Natural killer cell treated with Interleukin-12 subunit alpha and Interleukin-12 subunit beta and Interleukin-15 and Interleukin-18, amount 100 ng/mL, for 72 hours (primary cell): Measurements from ENCODE around the gene MAP2K7. TPM values are rescaled to one million over a fixed set of nuclear protein-coding genes. Genes with fewer than 3 reads are reported as not detected.
"Not testable (repeated sequence)": the region's sequence is repeated elsewhere in the genome, so short reads cannot be mapped to it uniquely, and the experiment has no call there.

Experiments
- ATAC-seq, 2 donors: fragments of 150-1000 bp; cut with Tn5 transposase in 1 of 2; sonication (Bioruptor Pico), chemical (Tn5 transposase) in 1 of 2; 2 replicates each; pipeline ENCODE4 v1.10.0; 2021
- DNase-seq: peaks from one replicate; pipeline ENCODE4 v3.0.0; 2022; ENCODE audit warnings: low spot score
- H3K27ac Mint-ChIP-seq, 2 donors: 1 replicate in 1 of 2; 2 replicates in 1 of 2; pipeline ENCODE4 v1.8.0; 2022; ENCODE audit warnings: mixed read lengths in 2 of 2, mild to moderate bottlenecking in 1 of 2, moderate library complexity in 1 of 2
- H3K27me3 Mint-ChIP-seq, 2 donors: 1 replicate in 1 of 2; 2 replicates in 1 of 2; pipeline ENCODE4 v1.8.0; 2022; ENCODE audit warnings: mixed read lengths in 2 of 2
- H3K36me3 Mint-ChIP-seq: one replicate; pipeline ENCODE4 v1.8.0; 2022; ENCODE audit warnings: mixed read lengths
- H3K4me1 Mint-ChIP-seq, 2 donors: 1 replicate in 1 of 2; 2 replicates in 1 of 2; pipeline ENCODE4 v1.8.0; 2022; ENCODE audit warnings: low read depth in 2 of 2, mixed read lengths in 2 of 2, mild to moderate bottlenecking in 1 of 2
- H3K4me3 Mint-ChIP-seq: one replicate; pipeline ENCODE4 v1.8.0; 2022; ENCODE audit warnings: mixed read lengths
- H3K9me3 Mint-ChIP-seq: 2 replicates; pipeline ENCODE4 v1.8.0; 2022; ENCODE audit warnings: mixed read lengths
- total RNA-seq, 2 donors: library from RNA; stranded (reverse); gene quantifications; one replicate each; pipeline ENCODE4 v1.2.3, GENCODE V29; 2022

MAP2K7 gene
- total RNA-seq, 2 donors from 2014 or later: 45.2 to 47.1 TPM

DNA sequence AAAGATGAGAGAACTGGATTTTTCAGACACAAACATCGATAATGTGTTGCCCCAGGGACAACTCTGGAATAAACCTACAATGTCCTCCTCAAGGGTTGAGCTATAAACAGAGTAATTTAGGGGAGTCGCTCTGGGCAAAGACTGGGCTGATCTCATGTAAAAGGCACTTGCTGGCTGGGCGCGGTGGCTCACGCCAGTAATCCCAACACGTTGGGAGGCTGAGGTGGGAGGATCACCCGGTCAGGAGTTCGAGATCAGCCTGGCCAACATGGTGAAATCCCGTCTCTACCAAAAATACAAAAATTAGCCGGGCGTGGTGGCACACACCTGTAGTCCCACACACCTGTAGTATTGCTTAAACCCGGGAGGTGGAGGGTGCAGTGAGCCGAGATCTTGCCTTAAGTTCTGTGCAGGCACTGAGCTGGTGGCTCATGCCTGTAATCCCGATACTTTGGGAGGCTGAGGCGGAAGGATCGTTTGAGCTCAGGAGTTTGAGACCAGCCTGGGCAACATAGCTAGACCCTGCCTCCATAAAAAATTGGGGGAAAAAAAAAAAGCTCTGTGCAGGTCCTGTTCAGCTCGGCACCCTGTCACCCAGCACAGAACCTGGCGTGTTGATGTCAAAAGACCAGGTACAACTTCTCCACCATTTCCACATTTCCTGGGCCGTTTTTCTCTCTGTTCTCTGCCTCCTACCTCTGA is 38.4 kb downstream of the MAP2K7 start:
- no peak for DNase-seq
- no peaks in the 10 kb centered on the region for H3K27me3 Mint-ChIP-seq
- ATAC-seq: no peak
- no peaks in the 10 kb centered on the region for H3K9me3 Mint-ChIP-seq
- H3K27ac Mint-ChIP-seq: peak overlapping the region in 1 of 2 donors; percentile 92
- peaks cover 6% of the 10 kb centered on the region for H3K36me3 Mint-ChIP-seq
- H3K4me3 Mint-ChIP-seq: peak overlapping the region; percentile 97
- peaks cover 23 to 25% of the 10 kb centered on the region in 2 donors for H3K4me1 Mint-ChIP-seq

DNA sequence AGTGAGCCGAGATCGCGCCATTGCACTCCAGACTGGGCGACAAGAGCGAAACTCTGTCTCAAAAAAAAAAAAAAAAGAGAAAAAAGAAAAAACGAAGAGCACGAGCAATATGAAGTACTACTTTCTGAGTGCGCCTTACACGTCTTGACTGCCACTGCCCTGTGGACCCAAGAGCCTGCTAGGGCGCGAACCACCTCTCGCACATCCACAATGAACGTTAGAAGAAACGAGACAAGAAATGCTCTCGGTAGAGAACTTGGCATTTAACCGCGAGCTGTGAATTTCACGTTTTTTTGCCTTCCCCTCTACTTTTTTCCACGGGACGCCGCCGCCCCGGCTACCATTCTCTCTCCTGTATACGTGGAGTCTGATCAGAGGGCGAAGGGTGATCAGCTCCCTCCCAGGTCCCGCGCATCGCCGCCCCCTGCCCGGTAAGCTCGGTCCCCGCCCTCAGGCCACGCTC is 39.3 kb downstream of the MAP2K7 start:
- peaks cover 23 to 25% of the 10 kb centered on the region in 2 donors for H3K4me1 Mint-ChIP-seq
- no peaks in the 10 kb centered on the region for H3K27me3 Mint-ChIP-seq
- no peaks in the 10 kb centered on the region for H3K9me3 Mint-ChIP-seq
- peak overlapping the region; percentile 97 for H3K4me3 Mint-ChIP-seq
- DNase-seq (no peak), ATAC-seq (peak in 1 of 2 donors; percentile 9)
- peaks cover 6% of the 10 kb centered on the region for H3K36me3 Mint-ChIP-seq
- H3K27ac Mint-ChIP-seq: peak overlapping the region; percentile 88 to 92

DNA sequence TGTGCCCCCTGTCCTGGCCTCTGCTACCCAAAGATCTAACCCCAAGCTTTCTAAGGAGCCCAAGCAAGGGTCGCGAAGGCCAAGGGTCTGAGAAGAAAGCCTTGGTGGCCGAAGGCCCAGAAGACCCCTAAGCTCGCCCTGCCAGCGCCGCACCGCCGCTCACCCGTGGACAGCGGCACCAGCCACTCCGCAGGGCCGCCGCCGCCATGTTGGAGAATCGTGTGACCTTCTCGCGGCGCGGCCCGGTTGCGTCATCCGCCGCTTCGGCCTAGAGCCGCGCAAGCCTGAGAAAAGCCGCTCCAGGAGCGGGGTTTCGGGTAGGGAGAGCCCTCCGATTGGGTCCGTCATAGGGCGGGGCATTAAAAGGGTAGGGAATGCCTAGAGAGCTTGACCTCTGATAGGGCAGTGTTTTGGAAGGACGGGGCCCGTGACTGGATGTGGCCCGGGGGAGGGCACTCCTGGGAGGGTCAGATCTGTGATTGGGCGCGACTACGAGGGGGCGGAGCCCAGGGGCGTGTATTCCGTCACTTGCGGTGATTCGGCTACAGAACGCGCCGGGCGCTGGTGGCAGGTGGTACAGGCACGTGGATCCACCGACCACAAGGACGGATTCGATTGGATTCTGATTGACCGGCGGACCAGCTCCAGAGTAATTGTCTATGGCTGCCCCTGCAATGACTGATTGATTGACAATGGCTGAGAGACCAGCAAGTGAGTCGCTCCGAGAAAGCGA is 39.9 kb downstream of the MAP2K7 start, which contains the start of gene TIMM44:
TIMM44 (minus strand) TSS at position 223 of the 733 bp plus-strand sequence; CDS start at position 208, 15 bp downstream.
- peak within 1 kb of the TSS; percentile 97 for H3K4me3 Mint-ChIP-seq

DNA sequence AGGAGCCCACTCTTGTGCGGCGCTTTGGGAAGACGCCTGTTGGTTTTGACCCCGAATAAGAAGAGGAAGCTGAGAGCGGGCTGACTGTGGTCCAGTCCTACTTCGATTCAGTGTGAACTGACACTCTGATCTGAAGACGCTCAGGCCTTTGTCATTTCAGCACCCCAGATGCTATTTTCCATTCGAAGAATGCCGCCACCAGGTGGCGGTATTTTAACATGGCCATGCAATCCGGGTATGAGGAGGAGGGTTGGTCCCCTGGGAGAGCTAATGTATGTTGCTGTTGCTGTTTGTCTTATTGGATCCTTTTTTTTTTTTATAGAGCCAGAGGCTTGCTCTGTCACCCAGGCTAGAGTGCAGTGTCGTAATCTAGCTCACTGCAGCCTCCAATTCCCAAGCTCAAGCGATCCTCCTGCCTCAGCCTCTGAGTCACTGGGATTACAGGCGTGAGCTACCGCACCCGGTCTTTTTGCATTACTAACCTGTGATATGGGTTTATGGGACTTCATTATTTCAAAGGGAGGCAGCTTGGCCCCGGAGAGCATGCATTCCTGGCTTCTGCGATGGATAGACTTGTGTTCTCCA is 40.6 kb downstream of the MAP2K7 start:
- no peaks in the 10 kb centered on the region for H3K36me3 Mint-ChIP-seq
- H3K27ac Mint-ChIP-seq: peak overlapping the region; percentile 88 to 92
- DNase-seq (peak; percentile 82), ATAC-seq (peak; percentile 54 to 57)
- H3K27me3 Mint-ChIP-seq: no peaks in the 10 kb centered on the region
- peaks cover 23 to 25% of the 10 kb centered on the region in 2 donors for H3K4me1 Mint-ChIP-seq
- no peaks in the 10 kb centered on the region for H3K9me3 Mint-ChIP-seq
- H3K4me3 Mint-ChIP-seq: peak overlapping the region; percentile 97

More for the DNA sequence above, 39.9 kb downstream of the MAP2K7 start, which contains the start of gene TIMM44:
- no peaks in the 10 kb centered on the region for H3K9me3 Mint-ChIP-seq
- peak within 1 kb of the TSS; percentile 88 to 92 for H3K27ac Mint-ChIP-seq
- ATAC-seq (peak; percentile 99 to 100), DNase-seq (peak; percentile 99)
- H3K4me1 Mint-ChIP-seq: peaks cover 23 to 25% of the 10 kb centered on the region in 2 donors
- peaks cover 5% of the 10 kb centered on the region for H3K36me3 Mint-ChIP-seq
- H3K27me3 Mint-ChIP-seq: no peaks in the 10 kb centered on the region

DNA sequence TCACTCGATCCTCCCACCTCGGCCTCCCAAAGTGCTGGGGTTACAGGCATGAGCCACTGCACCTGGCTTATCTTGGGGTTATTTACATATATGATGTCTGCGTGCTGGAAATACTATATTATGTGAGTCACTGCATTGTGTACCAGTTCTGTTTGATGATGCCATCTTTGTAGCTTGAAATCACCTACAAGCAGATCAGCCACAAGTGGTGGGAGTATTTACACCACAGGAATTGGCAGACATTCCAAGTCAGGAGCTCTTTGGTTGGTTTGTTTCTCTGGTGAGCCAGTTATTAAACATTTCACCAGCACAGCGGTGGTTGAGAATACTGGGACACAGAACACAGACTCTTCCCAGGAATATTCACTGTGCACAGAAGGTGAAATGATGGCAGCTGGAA is 44.3 kb downstream of the MAP2K7 start:
- Mint-ChIP-seq H3K4me1 (peaks cover 16 to 17% of the 10 kb centered on the region in 2 donors), H3K27ac (no peak overlapping the region), H3K4me3 (no peak overlapping the region), H3K9me3 (no peaks in the 10 kb centered on the region), H3K36me3 (no peaks in the 10 kb centered on the region), H3K27me3 (no peaks in the 10 kb centered on the region)
- ATAC-seq (no peak), DNase-seq (no peak)

DNA sequence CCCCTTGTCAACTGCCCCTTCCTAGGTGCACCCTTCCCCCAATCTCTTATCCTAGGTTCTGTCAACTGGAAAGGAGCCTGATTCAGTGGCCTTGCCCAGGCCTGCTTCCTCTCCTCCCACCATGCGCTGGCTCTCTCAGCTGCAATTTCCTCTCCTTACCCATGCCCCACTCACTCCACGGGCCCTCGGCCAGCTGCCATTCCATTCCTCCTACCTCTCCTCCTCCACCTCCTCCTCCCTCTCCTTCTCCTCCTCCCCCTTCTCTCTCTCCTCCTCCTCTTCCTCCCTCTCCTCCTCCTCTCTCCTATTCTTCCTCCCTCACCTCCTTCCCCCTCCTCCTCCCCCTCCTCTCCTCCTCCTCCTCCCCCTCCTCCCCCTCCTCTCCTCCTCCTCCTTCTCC is 49.4 kb downstream of the MAP2K7 start:
- DNase-seq (no peak), ATAC-seq (no peak)
- Mint-ChIP-seq H3K4me3 (no peak overlapping the region), H3K27ac (no peak overlapping the region), H3K9me3 (no peaks in the 10 kb centered on the region), H3K36me3 (no peaks in the 10 kb centered on the region), H3K4me1 (peaks cover 0 to 4% of the 10 kb centered on the region in 2 donors), H3K27me3 (no peaks in the 10 kb centered on the region)

DNA sequence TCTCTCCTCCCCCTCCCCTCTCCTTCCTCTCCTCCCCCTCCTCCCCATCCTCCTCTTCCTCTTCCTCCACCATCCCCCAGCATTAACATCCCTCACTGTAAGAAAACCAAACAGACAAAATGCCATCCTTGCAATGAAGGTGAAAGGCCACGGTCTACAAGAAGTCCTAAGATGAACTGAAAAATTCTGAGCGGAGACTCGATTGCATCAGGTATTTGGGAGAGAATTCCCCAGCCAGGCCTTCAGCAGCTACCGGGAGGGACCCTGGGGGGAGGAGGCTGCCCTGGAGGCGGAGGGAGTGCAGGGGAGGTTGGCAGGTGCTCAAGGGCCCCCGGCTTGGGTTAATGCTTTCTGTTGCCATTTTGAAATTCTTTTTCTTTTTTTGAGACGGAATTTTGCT is 49.9 kb downstream of the MAP2K7 start:
- Mint-ChIP-seq H3K9me3 (no peaks in the 10 kb centered on the region), H3K27me3 (no peaks in the 10 kb centered on the region), H3K4me3 (no peak overlapping the region), H3K36me3 (no peaks in the 10 kb centered on the region), H3K27ac (no peak overlapping the region), H3K4me1 (peaks cover 0 to 4% of the 10 kb centered on the region in 2 donors)
- ATAC-seq (no peak), DNase-seq (no peak)

DNA sequence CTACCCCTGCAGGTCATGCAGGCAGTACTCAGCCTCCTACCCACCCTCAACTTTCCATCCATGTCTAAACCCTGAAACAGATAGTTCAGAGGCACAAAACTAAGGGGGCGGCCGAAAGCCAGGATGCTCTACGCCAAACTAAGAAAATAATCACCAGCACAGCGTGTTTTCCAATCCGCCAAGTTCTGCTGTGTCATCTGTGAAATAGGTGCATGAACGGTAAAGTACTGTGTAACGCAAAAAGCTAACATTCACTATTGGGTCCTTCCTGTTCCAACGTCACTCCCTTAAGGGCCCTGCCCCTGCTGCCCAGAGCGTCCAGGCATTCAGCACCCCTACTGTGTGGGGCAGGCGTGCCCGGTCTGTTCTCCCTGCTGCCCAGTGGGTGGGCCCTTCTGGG is 52.0 kb downstream of the MAP2K7 start:
- ATAC-seq (no peak), DNase-seq (no peak)
- H3K4me3 Mint-ChIP-seq: no peak overlapping the region
- no peaks in the 10 kb centered on the region for H3K36me3 Mint-ChIP-seq
- no peak overlapping the region for H3K27ac Mint-ChIP-seq
- no peaks in the 10 kb centered on the region for H3K9me3 Mint-ChIP-seq
- peaks cover 0 to 4% of the 10 kb centered on the region in 2 donors for H3K4me1 Mint-ChIP-seq
- H3K27me3 Mint-ChIP-seq: no peaks in the 10 kb centered on the region

DNA sequence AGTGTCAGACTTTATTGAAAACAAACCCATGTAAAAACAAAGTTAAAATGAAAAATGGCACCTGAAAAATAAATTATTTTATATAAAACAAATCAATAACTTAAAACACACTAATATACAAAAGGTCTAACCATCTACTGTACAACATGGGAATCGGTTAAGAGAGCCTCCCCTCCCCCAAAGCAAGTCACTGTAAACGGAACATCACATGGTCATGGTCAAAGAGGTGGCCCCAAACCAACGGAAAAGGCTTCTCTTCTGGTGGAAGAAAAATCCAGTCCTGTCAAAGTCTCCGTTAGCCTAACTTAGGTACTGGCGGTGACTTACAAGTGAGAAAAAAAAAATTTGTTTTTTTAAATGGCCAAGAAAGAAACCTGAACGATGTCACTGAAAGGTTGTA is 55.5 kb downstream of the MAP2K7 start:
- DNase-seq: no peak
- Mint-ChIP-seq H3K4me1 (peaks cover 0 to 4% of the 10 kb centered on the region in 2 donors), H3K4me3 (no peak overlapping the region), H3K27ac (no peak overlapping the region), H3K9me3 (no peaks in the 10 kb centered on the region), H3K27me3 (no peaks in the 10 kb centered on the region), H3K36me3 (peaks cover 6% of the 10 kb centered on the region)
- no peak for ATAC-seq

DNA sequence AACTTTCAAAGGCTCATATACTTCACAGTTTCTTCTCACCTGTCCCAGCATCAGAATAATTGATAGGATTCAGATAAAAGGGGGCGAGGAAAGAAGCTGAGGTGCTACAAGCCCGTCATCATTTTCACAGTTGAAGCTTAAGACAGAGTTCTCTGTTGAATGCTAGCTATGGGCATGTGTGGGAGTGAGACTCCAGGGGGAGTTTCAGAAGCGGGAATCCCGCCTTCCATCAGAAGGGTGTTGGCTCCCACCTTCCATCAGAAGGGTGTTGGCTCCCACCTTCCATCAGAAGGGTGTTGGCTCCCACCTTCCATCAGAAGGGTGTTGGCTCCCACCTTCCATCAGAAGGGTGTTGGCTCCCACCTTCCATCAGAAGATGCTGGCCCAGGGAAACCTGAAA is 57.4 kb downstream of the MAP2K7 start:
- not testable (repeated sequence) for ATAC-seq, H3K4me3 Mint-ChIP-seq, H3K27ac Mint-ChIP-seq, H3K4me1 Mint-ChIP-seq, H3K9me3 Mint-ChIP-seq, H3K36me3 Mint-ChIP-seq, DNase-seq, H3K27me3 Mint-ChIP-seq

DNA sequence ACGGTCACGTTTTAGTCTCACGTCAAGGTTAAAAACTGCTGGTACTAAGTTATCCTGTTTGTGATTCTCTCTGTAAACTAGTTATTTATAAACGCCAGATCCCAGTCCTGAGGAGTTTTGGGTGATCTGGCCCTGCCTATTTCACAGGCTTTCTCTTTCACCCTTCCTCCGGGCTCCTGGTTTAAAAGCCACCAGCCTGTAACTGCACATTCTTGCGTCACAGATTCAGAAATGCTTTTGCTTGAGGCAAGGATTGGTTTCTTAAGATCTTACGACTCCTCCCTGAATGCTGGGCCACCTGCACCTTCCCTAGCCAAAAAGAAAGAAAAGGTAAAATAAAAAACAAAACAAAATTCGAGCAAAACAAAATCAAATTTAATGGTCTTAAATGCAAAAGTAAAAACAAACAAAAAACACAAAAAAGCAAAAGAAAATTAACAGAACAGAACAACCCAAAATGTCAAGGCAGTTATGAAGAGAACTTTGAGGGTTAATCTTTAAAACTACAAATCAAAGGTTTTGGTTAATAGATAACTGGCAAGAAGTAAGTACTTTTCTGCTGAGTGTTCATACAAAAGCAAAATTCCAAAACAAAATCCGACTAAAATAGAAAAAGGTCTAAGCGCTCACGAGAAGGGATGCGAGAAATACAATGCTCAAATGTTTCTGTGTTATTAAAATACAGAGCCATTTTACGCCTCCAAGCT is 58.4 kb downstream of the MAP2K7 start:
- Mint-ChIP-seq H3K36me3 (peaks cover 10% of the 10 kb centered on the region), H3K4me3 (no peak overlapping the region), H3K27me3 (no peaks in the 10 kb centered on the region), H3K27ac (peak overlapping the region in 1 of 2 donors; percentile 38), H3K4me1 (peaks cover 0 to 7% of the 10 kb centered on the region in 2 donors), H3K9me3 (no peaks in the 10 kb centered on the region)
- ATAC-seq (no peak), DNase-seq (no peak)

DNA sequence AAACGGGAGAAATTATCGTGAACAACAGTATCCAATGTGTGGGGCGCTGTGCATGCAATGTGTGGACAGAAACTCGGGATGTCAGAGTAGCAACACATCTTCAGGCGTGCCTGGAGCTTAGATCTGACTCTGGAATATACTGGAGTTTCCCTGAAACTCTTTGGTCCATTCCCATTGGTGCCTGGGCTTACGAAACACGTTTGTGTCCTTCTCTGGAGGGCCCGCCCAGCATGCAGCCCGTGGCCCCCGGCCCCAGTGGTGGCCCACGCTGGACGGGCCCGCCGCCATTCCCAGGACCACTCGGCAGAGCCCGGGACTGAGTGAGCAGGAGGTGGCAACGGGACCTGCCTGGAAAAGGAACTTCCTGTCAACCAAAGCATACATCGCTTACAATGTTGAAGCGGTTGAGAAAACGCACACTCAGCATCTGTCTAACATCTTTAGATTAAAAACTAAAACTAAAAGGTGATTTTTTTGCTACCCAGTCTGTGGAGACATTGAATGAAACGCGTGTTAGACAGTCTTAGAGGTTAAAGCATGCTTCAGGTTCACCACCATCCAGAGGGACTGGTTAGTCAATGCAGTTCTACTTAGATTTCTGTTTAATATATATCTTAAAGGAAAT is 59.1 kb downstream of the MAP2K7 start:
- Mint-ChIP-seq H3K9me3 (no peaks in the 10 kb centered on the region), H3K36me3 (peaks cover 10% of the 10 kb centered on the region), H3K27me3 (no peaks in the 10 kb centered on the region), H3K27ac (no peak overlapping the region), H3K4me1 (peaks cover 0 to 8% of the 10 kb centered on the region in 2 donors), H3K4me3 (no peak overlapping the region)
- DNase-seq (no peak), ATAC-seq (no peak)

DNA sequence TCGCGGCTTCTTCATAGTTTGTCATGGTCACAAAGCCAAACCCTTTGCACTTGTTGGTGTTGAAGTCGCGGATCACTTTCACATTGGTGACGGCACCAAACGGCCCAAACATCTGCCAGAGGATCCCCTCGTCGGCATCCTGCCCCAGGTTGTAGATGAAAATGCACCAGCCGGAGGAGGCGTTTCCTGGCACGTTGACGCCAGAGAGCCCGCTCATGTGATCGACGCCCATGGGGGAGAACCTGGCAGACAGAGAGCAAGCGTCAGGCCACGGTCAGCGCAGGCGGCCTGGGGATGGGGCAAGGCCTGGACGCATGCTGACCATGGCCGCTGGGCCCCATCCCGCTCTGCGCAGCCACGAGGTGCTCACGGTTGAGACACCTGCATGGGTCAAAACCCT is 59.9 kb downstream of the MAP2K7 start:
- H3K9me3 Mint-ChIP-seq: no peaks in the 10 kb centered on the region
- DNase-seq: no peak
- ATAC-seq: no peak
- H3K27me3 Mint-ChIP-seq: no peaks in the 10 kb centered on the region
- H3K4me3 Mint-ChIP-seq: no peak overlapping the region
- no peak overlapping the region for H3K27ac Mint-ChIP-seq
- peaks cover 10% of the 10 kb centered on the region for H3K36me3 Mint-ChIP-seq
- H3K4me1 Mint-ChIP-seq: peaks cover 0 to 6% of the 10 kb centered on the region in 2 donors
